Measurements from ENCODE around the gene TTLL1. TPM values are rescaled to one million over a fixed set of nuclear protein-coding genes. Genes with fewer than 3 reads are reported as not detected.

TTLL1 gene
- total RNA-seq, 4 donors from 2014 or later, result 1.1 to 3.8 (median 2.8) TPM

GRCh38 chr22:43008509-43008908 is 80.7 kb downstream of the TTLL1 start:
- Histone ChIP-seq H3K27ac (peak overlapping the region; percentile 83 to 93 (median 85)), H3K4me3 (no peak overlapping the region), H3K9me3 (no peaks in the 10 kb centered on the region), H3K4me1 (peaks cover 57 to 94% (median 81%) of the 10 kb centered on the region in 4 donors), H3K36me3 (no peaks in the 10 kb centered on the region), H3K27me3 (no peaks in the 10 kb centered on the region)
- in situ Hi-C loops (cut with MboI; ENCODE audit: low pct_ligation_motif_present in 1 of 4, low pct_unique_long_range_greater_than_20kb in 1 of 4, low sequenced_read_pairs in 3 of 4), result no loop called here
- TF ChIP-seq CTCF (IDR thresholded peaks at IDR 0.05), result no peak
- TF ChIP-seq POLR2AphosphoS5 (IDR thresholded peaks at IDR 0.05), result peak in 1 of 3 donors; percentile 15
- intact Hi-C loops (cut with DNase I; ENCODE audit: low total_unique reads), result no loop called here
- WGBS, 2 donors (ENCODE audit: low coverage in 1 of 2), result 34 to 71% methylated on average over 1 to 4 of the region's 4 CpGs
- DNase-seq, result peak; percentile 75

GRCh38 chr22:43007519-43008102 is 81.6 kb downstream of the TTLL1 start:
- TF ChIP-seq POLR2AphosphoS5 (IDR thresholded peaks at IDR 0.05) (peak; percentile 27 to 80 (median 76)), POLR2A (IDR thresholded peaks at IDR 0.05) (peak; percentile 62), CTCF (IDR thresholded peaks at IDR 0.05) (no peak)
- Histone ChIP-seq H3K27ac (peak overlapping the region; percentile 83 to 93 (median 85)), H3K27me3 (no peaks in the 10 kb centered on the region), H3K4me1 (peaks cover 54 to 94% (median 79%) of the 10 kb centered on the region in 4 donors), H3K4me3 (no peak overlapping the region), H3K36me3 (no peaks in the 10 kb centered on the region), H3K9me3 (no peaks in the 10 kb centered on the region)
- DNase-seq, result peak; percentile 86
- WGBS, 2 donors (ENCODE audit: low coverage in 1 of 2), result 44% methylated on average over 5 of the region's 5 CpGs; no CpG with 5 or more reads in 1 of the 2 donors
- in situ Hi-C loops (cut with MboI; ENCODE audit: low pct_ligation_motif_present in 1 of 4, low pct_unique_long_range_greater_than_20kb in 1 of 4, low sequenced_read_pairs in 3 of 4), result no loop called here
- intact Hi-C loops (cut with DNase I; ENCODE audit: low total_unique reads), result no loop called here

GRCh38 chr22:43006753-43007152 is 82.4 kb downstream of the TTLL1 start:
- 80 to 93% methylated on average over 1 to 7 of the region's 7 CpGs for WGBS, 2 donors (ENCODE audit: low coverage in 1 of 2)
- intact Hi-C loops (cut with DNase I; ENCODE audit: low total_unique reads) (no loop called here), in situ Hi-C loops (cut with MboI; ENCODE audit: low pct_ligation_motif_present in 1 of 4, low pct_unique_long_range_greater_than_20kb in 1 of 4, low sequenced_read_pairs in 3 of 4) (no loop called here)
- Histone ChIP-seq H3K27me3 (no peaks in the 10 kb centered on the region), H3K36me3 (no peaks in the 10 kb centered on the region), H3K4me1 (peaks cover 59 to 95% (median 81%) of the 10 kb centered on the region in 4 donors), H3K27ac (peak overlapping the region; percentile 83 to 93 (median 85)), H3K9me3 (no peaks in the 10 kb centered on the region), H3K4me3 (no peak overlapping the region)
- DNase-seq, result no peak
- no peak for TF ChIP-seq POLR2A (IDR thresholded peaks at IDR 0.05)
- TF ChIP-seq CTCF (IDR thresholded peaks at IDR 0.05), result no peak
- TF ChIP-seq EP300 (IDR thresholded peaks at IDR 0.05; ENCODE audit: low read depth), result no peak

GRCh38 chr22:43006016-43006505 is 83.1 kb downstream of the TTLL1 start:
- TF ChIP-seq POLR2AphosphoS5 (IDR thresholded peaks at IDR 0.05), result no peak
- TF ChIP-seq EP300 (IDR thresholded peaks at IDR 0.05; ENCODE audit: low read depth), result no peak
- no peak for TF ChIP-seq CTCF (IDR thresholded peaks at IDR 0.05)
- Histone ChIP-seq H3K4me3 (no peak overlapping the region), H3K36me3 (no peaks in the 10 kb centered on the region), H3K27ac (peak overlapping the region in 3 of 4 donors; percentile 84 to 93 (median 86)), H3K9me3 (no peaks in the 10 kb centered on the region), H3K4me1 (peaks cover 62 to 98% (median 83%) of the 10 kb centered on the region in 4 donors), H3K27me3 (no peaks in the 10 kb centered on the region)
- WGBS, 2 donors (ENCODE audit: low coverage in 1 of 2), result 97 to 100% methylated on average over 3 to 5 of the region's 5 CpGs
- no peak for DNase-seq
- in situ Hi-C loops (cut with MboI; ENCODE audit: low pct_ligation_motif_present in 1 of 4, low pct_unique_long_range_greater_than_20kb in 1 of 4, low sequenced_read_pairs in 3 of 4) (no loop called here), intact Hi-C loops (cut with DNase I; ENCODE audit: low total_unique reads) (no loop called here)
